ENCODE measurements around the gene ANKRD26. TPM values are rescaled to one million over a fixed set of nuclear protein-coding genes. Genes with fewer than 3 reads are reported as not detected.
A peak's percentile ranks its signal among the peaks of the same experiment; 100 is the strongest.

Gene ANKRD26
- total and polyA plus RNA-seq, 2 of the 13 experiments (the other 11 are each of a cell fraction or from before 2014, with no cell fraction given), result 1.5 to 9.6 TPM

DNA sequence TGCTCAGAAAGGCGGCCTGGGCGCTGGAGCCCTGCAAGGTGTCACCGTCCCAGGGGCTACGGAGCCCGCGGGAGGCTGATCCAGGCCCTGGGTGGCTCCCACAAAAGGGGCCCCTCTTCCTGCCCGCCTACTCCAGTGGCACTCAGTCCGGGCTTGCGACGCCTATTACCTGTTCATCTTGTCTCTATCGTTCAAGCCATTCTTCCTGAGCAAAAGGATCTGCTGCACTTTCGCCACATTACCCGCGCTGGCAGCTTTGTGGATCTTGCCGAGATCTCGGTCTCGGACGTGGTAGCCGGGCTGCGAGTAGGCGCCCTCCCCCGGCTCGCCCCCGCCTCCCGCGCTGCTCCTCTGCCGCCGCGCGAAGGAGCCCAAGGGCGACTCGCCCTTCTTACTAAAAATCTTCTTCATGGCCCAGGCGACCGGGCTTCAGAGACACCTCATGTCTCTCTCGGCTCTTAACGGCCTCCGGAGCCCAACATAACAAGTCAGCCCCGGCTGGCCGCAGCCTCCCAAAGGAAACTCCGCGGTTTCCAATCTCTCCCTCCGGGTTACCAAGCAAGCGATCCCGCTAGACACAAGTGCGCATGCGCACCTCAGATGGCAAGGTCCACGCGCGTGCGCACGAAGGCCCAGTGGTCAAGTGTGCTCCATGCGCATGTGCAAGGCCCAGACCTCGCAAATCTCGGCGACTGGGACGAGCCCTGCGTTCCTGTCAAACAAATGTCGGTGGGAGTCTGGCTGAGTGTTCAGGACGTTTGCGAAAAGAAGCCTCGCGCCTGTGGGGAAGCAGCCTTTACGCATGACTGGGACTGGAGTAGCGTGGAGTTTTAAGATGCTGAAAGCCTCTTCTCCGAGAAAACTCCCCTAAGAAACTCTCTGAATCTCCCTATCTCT is at the start of gene ANKRD26 (continued):
- TF ChIP-seq, protein P1, sequence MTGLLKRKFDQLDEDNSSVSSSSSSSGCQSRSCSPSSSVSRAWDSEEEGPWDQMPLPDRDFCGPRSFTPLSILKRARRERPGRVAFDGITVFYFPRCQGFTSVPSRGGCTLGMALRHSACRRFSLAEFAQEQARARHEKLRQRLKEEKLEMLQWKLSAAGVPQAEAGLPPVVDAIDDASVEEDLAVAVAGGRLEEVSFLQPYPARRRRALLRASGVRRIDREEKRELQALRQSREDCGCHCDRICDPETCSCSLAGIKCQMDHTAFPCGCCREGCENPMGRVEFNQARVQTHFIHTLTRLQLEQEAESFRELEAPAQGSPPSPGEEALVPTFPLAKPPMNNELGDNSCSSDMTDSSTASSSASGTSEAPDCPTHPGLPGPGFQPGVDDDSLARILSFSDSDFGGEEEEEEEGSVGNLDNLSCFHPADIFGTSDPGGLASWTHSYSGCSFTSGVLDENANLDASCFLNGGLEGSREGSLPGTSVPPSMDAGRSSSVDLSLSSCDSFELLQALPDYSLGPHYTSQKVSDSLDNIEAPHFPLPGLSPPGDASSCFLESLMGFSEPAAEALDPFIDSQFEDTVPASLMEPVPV (CRISPR knock-in tag; IDR thresholded peaks at IDR 0.05), result no peak
- TF ChIP-seq GZF1 (CRISPR knock-in tag; IDR thresholded peaks at IDR 0.05), result no peak
- TF ChIP-seq ZNF143 (CRISPR knock-in tag; IDR thresholded peaks at IDR 0.05), result no peak
- no peak for TF ChIP-seq TOPORS (CRISPR knock-in tag; IDR thresholded peaks at IDR 0.05)
- peak; percentile 78; the same call in 1 of the 2 replicates for TF ChIP-seq KDM2A (CRISPR knock-in tag; IDR thresholded peaks at IDR 0.05; ENCODE audit: borderline replicate concordance, low read depth)
- TF ChIP-seq TRIM24 (CRISPR knock-in tag; IDR thresholded peaks at IDR 0.05), result no peak
- TF ChIP-seq, protein P2, sequence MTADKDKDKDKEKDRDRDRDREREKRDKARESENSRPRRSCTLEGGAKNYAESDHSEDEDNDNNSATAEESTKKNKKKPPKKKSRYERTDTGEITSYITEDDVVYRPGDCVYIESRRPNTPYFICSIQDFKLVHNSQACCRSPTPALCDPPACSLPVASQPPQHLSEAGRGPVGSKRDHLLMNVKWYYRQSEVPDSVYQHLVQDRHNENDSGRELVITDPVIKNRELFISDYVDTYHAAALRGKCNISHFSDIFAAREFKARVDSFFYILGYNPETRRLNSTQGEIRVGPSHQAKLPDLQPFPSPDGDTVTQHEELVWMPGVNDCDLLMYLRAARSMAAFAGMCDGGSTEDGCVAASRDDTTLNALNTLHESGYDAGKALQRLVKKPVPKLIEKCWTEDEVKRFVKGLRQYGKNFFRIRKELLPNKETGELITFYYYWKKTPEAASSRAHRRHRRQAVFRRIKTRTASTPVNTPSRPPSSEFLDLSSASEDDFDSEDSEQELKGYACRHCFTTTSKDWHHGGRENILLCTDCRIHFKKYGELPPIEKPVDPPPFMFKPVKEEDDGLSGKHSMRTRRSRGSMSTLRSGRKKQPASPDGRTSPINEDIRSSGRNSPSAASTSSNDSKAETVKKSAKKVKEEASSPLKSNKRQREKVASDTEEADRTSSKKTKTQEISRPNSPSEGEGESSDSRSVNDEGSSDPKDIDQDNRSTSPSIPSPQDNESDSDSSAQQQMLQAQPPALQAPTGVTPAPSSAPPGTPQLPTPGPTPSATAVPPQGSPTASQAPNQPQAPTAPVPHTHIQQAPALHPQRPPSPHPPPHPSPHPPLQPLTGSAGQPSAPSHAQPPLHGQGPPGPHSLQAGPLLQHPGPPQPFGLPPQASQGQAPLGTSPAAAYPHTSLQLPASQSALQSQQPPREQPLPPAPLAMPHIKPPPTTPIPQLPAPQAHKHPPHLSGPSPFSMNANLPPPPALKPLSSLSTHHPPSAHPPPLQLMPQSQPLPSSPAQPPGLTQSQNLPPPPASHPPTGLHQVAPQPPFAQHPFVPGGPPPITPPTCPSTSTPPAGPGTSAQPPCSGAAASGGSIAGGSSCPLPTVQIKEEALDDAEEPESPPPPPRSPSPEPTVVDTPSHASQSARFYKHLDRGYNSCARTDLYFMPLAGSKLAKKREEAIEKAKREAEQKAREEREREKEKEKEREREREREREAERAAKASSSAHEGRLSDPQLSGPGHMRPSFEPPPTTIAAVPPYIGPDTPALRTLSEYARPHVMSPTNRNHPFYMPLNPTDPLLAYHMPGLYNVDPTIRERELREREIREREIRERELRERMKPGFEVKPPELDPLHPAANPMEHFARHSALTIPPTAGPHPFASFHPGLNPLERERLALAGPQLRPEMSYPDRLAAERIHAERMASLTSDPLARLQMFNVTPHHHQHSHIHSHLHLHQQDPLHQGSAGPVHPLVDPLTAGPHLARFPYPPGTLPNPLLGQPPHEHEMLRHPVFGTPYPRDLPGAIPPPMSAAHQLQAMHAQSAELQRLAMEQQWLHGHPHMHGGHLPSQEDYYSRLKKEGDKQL (CRISPR knock-in tag; IDR thresholded peaks at IDR 0.05; ENCODE audit: low read depth), result no peak
- TF ChIP-seq, protein P3, sequence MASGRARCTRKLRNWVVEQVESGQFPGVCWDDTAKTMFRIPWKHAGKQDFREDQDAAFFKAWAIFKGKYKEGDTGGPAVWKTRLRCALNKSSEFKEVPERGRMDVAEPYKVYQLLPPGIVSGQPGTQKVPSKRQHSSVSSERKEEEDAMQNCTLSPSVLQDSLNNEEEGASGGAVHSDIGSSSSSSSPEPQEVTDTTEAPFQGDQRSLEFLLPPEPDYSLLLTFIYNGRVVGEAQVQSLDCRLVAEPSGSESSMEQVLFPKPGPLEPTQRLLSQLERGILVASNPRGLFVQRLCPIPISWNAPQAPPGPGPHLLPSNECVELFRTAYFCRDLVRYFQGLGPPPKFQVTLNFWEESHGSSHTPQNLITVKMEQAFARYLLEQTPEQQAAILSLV (CRISPR knock-in tag; IDR thresholded peaks at IDR 0.05; ENCODE audit: borderline replicate concordance), result peak; percentile 69; the same call in 1 of the 2 replicates
- TF ChIP-seq MBNL3 (CRISPR knock-in tag; conservative IDR thresholded peaks at IDR 0.05), result no peak
- TF ChIP-seq TCF7 (IDR thresholded peaks at IDR 0.05; ENCODE audit: low read depth), result no peak
- TF ChIP-seq ZNF446 (CRISPR knock-in tag; IDR thresholded peaks at IDR 0.05), result 0 out of 2 replicates have a peak, but pooled peaks have one; percentile 23
- TF ChIP-seq KLF15 (CRISPR knock-in tag; IDR thresholded peaks at IDR 0.05; ENCODE audit: borderline replicate concordance), result no peak
- no peak for TF ChIP-seq ZNF749 (CRISPR knock-in tag; IDR thresholded peaks at IDR 0.05; ENCODE audit: borderline replicate concordance)
- no peak; the same call in 1 of the 2 replicates for TF ChIP-seq HOXA3 (CRISPR knock-in tag; IDR thresholded peaks at IDR 0.05)
- peak; percentile 60; the same call in 1 of the 2 replicates for TF ChIP-seq ZSCAN9 (CRISPR knock-in tag; IDR thresholded peaks at IDR 0.05; ENCODE audit: borderline replicate concordance)
- no peak for TF ChIP-seq FOXA1 (IDR thresholded peaks at IDR 0.05)
- no peak for TF ChIP-seq FOXA1 (CRISPR knock-in tag; IDR thresholded peaks at IDR 0.05)
- TF ChIP-seq SRY (CRISPR knock-in tag; IDR thresholded peaks at IDR 0.05), result 0 out of 2 replicates have a peak, but pooled peaks have one; percentile 47
- TF ChIP-seq SNRNP70 (IDR thresholded peaks at IDR 0.05; ENCODE audit: low read depth, low read length), result no peak
- 0 out of 2 replicates have a peak, but pooled peaks have one; percentile 29 for TF ChIP-seq ZKSCAN1 (IDR thresholded peaks at IDR 0.05; ENCODE audit: low read length)
- TF ChIP-seq POLR2A (IDR thresholded peaks at IDR 0.05; ENCODE audit: insufficient read depth in 1 of 2, low read depth in 2 of 2, low read length in 2 of 2), result peak; percentile 89 to 94
